ENCODE results near the gene SLA2. TPM values are rescaled to one million over a fixed set of nuclear protein-coding genes. Genes with fewer than 3 reads are reported as not detected.
"Not testable (repeated sequence)": the region's sequence is repeated elsewhere in the genome, so short reads cannot be mapped to it uniquely, and the experiment has no call there.

Gene SLA2
- total RNA-seq, 1 experiment from 2014 or later: 0.51 TPM

DNA sequence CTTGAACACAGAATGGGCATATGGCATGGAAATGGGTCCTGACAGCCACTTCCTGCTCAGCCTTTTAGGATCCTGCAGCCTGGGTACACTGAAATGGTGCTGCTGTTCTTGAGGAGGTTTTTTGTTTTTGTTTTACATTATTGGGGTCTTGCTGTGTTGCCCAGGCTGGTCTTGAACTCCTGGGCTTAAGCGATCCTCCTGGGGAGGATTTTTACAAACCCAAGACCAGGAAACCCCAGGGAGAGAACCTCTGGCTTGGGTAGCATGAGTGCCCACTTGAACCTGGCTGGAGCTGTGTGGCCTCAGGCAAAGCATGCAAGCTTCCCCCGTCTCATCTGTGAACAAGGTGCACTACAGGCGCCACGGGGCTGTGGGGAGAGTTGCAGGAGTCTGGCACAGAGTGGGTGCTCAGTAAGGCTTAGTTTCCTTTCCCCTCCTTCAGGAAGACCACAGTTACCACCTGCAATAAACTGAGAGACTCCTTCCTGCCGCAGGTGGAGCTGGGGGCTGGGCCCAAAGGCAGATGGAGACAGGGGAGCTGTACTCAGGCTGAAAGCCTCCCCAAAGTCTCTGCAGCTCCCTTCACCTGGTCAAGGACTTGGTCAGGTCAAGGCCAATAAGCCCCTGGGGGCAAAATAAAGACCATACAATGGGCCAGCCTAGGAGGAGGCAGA, 1.8 kb downstream of the SLA2 start:
- intact Hi-C loops (cut with micrococcal nuclease): no loop called here
- no peaks in the 10 kb centered on the region for H3K36me3 ChIP-seq (ENCODE audit: low read depth, low read length)
- H3F3A ChIP-seq (ENCODE audit: low read length, unreplicated experiment): no peaks in the 10 kb centered on the region
- H3K27me3 ChIP-seq (ENCODE audit: low read length): no peaks in the 10 kb centered on the region
- BruUV-seq (replicated peaks): no TSS peak
- H3K9me2 ChIP-seq (replicated peaks; ENCODE audit: low read length): no peaks in the 10 kb centered on the region
- H3K79me2 ChIP-seq (ENCODE audit: low read length): no peaks in the 10 kb centered on the region
- no peak for ATAC-seq
- no peak overlapping the region for H2AFZ ChIP-seq (ENCODE audit: low read length)
- no peaks in the 10 kb centered on the region for H4K20me1 ChIP-seq (ENCODE audit: low read length)
- H3K27ac ChIP-seq (ENCODE audit: low read length): no peak overlapping the region
- DNase-seq: no peak
- no peak overlapping the region for H3K4me3 ChIP-seq (ENCODE audit: low read length)
- H3K4me2 ChIP-seq (ENCODE audit: low read length): no peak overlapping the region
- no peak overlapping the region for H3K9ac ChIP-seq (ENCODE audit: low read length)
- no peak for TF ChIP-seq EZH2phosphoT487 (IDR thresholded peaks at IDR 0.05; ENCODE audit: borderline replicate concordance, low read length)
- TF ChIP-seq EZH2 (IDR thresholded peaks at IDR 0.05; ENCODE audit: low read length, unreplicated experiment): no peak
- TF ChIP-seq, protein P1, sequence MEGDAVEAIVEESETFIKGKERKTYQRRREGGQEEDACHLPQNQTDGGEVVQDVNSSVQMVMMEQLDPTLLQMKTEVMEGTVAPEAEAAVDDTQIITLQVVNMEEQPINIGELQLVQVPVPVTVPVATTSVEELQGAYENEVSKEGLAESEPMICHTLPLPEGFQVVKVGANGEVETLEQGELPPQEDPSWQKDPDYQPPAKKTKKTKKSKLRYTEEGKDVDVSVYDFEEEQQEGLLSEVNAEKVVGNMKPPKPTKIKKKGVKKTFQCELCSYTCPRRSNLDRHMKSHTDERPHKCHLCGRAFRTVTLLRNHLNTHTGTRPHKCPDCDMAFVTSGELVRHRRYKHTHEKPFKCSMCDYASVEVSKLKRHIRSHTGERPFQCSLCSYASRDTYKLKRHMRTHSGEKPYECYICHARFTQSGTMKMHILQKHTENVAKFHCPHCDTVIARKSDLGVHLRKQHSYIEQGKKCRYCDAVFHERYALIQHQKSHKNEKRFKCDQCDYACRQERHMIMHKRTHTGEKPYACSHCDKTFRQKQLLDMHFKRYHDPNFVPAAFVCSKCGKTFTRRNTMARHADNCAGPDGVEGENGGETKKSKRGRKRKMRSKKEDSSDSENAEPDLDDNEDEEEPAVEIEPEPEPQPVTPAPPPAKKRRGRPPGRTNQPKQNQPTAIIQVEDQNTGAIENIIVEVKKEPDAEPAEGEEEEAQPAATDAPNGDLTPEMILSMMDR (conservative IDR thresholded peaks at IDR 0.05; ENCODE audit: low read depth, low read length): no peak
- ChIA-PET POLR2A (ENCODE audit: unreplicated experiment) (no interaction called here), CTCF (no interaction called here)
- no peaks in the 10 kb centered on the region for H3K9me3 ChIP-seq (ENCODE audit: low read length)
- H3K4me1 ChIP-seq (ENCODE audit: insufficient read depth, low read length): peaks cover 12% of the 10 kb centered on the region

DNA sequence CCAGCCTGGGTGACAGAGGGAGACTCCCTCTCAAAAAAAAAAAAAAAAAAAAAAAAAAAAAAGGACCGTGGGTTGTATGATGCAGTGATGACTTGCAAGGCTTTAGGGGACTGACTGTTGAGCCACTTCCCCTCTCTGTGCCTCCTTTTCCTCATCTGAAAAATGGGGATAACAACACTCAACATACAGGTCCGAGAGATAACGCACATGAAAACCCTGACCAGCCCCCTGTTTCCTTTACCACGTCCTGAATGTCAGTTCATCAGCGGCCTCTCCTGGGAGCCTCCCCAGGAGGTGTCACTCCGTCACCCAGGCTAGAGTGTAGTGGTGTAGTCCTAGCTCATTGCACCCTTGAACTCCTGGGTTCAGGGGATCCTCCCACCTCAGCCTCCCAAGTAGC, 3.9 kb downstream of the SLA2 start:
- no peak overlapping the region for H2AFZ ChIP-seq (ENCODE audit: low read length)
- intact Hi-C loops (cut with micrococcal nuclease): no loop called here
- H3K4me3 ChIP-seq (ENCODE audit: low read length): no peak overlapping the region
- BruUV-seq (replicated peaks): no TSS peak
- TF ChIP-seq EZH2phosphoT487 (IDR thresholded peaks at IDR 0.05; ENCODE audit: borderline replicate concordance, low read length) (no peak), EZH2 (IDR thresholded peaks at IDR 0.05; ENCODE audit: low read length, unreplicated experiment) (no peak)
- TF ChIP-seq, protein P1 (conservative IDR thresholded peaks at IDR 0.05; ENCODE audit: low read depth, low read length): no peak
- no peak for ATAC-seq
- H3K9me2 ChIP-seq (replicated peaks; ENCODE audit: low read length): no peaks in the 10 kb centered on the region
- H3F3A ChIP-seq (ENCODE audit: low read length, unreplicated experiment): no peaks in the 10 kb centered on the region
- no peaks in the 10 kb centered on the region for H4K20me1 ChIP-seq (ENCODE audit: low read length)
- H3K36me3 ChIP-seq (ENCODE audit: low read depth, low read length): no peaks in the 10 kb centered on the region
- H3K9ac ChIP-seq (ENCODE audit: low read length): no peak overlapping the region
- DNase-seq: no peak
- peak overlapping the region; percentile 64 for H3K27ac ChIP-seq (ENCODE audit: low read length)
- POLR2A ChIA-PET (ENCODE audit: unreplicated experiment): no interaction called here
- H3K4me1 ChIP-seq (ENCODE audit: insufficient read depth, low read length): peaks cover 12% of the 10 kb centered on the region
- no peak overlapping the region for H3K4me2 ChIP-seq (ENCODE audit: low read length)
- no peaks in the 10 kb centered on the region for H3K9me3 ChIP-seq (ENCODE audit: low read length)
- CTCF ChIA-PET: interaction anchor here (0.6 kb wide), 1 partner anchor 91 kb away, joined by 11 read pairs; no protein-coding TSS in a partner anchor
- no peaks in the 10 kb centered on the region for H3K27me3 ChIP-seq (ENCODE audit: low read length)
- H3K79me2 ChIP-seq (ENCODE audit: low read length): no peaks in the 10 kb centered on the region

DNA sequence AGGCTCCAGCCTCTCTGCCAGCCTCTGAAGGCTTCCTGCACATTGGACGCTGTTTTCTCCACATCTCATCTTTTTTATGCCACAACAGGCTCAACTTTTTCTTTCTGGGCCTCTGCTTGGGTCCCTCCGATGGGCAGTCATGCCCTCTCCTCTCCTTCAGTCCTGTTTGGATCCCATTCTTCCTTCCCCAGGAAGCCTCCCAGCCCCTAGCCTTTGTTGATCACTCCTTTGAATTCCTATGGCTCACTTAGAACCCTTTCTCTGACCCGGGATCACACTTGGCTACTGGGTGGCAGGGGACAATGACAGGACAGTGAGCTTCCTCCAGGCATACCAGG, 4.5 kb downstream of the SLA2 start:
- Histone ChIP-seq H3K9me3 (ENCODE audit: low read length) (no peaks in the 10 kb centered on the region), H4K20me1 (ENCODE audit: low read length) (no peaks in the 10 kb centered on the region), H3K36me3 (ENCODE audit: low read depth, low read length) (no peaks in the 10 kb centered on the region), H3K9ac (ENCODE audit: low read length) (no peak overlapping the region), H3K4me3 (ENCODE audit: low read length) (no peak overlapping the region), H3K27me3 (ENCODE audit: low read length) (no peaks in the 10 kb centered on the region), H3K4me1 (ENCODE audit: insufficient read depth, low read length) (peaks cover 12% of the 10 kb centered on the region), H3K27ac (ENCODE audit: low read length) (no peak overlapping the region), H3K4me2 (ENCODE audit: low read length) (no peak overlapping the region), H3K9me2 (replicated peaks; ENCODE audit: low read length) (no peaks in the 10 kb centered on the region), H3K79me2 (ENCODE audit: low read length) (no peaks in the 10 kb centered on the region), H3F3A (ENCODE audit: low read length, unreplicated experiment) (no peaks in the 10 kb centered on the region), H2AFZ (ENCODE audit: low read length) (no peak overlapping the region)
- ChIA-PET POLR2A (ENCODE audit: unreplicated experiment) (no interaction called here), CTCF (no interaction called here)
- no peak for TF ChIP-seq EZH2 (IDR thresholded peaks at IDR 0.05; ENCODE audit: low read length, unreplicated experiment)
- no peak for TF ChIP-seq EZH2phosphoT487 (IDR thresholded peaks at IDR 0.05; ENCODE audit: borderline replicate concordance, low read length)
- TF ChIP-seq, protein P1 (conservative IDR thresholded peaks at IDR 0.05; ENCODE audit: low read depth, low read length): no peak
- DNase-seq (no peak), ATAC-seq (no peak)
- BruUV-seq (replicated peaks): no TSS peak
- intact Hi-C loops (cut with micrococcal nuclease): no loop called here

DNA sequence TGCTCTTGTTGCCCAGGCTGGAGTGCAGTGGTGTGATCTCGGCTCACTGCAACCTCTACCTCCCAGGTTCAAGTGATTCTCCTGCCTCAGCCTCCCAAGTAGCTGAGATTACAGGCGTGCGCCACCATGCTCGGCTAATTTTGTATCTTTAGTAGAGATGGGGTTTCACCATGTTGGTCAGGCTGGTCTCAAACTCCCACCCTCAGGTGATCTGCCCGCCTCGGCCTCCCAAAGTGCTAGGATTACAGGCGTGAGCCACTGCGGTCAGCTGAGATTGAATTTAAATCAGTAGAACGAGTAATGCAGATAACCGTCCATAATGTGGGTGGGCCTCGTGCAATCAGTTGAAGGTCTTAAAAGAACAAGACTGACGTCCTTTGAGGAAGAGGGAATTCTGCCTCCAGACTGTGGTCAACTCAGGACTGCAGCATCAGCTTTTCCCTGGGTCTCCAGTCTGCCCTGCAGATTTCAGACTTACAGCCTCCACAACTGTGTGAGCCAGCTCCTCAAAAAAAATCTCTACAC, 7.1 kb downstream of the SLA2 start:
- H3K9me2 ChIP-seq (replicated peaks; ENCODE audit: low read length); H2AFZ ChIP-seq (ENCODE audit: low read length); H4K20me1 ChIP-seq (ENCODE audit: low read length); H3K4me3 ChIP-seq (ENCODE audit: low read length); H3K4me2 ChIP-seq (ENCODE audit: low read length); POLR2A ChIA-PET (ENCODE audit: unreplicated experiment); CTCF ChIA-PET; H3K9me3 ChIP-seq (ENCODE audit: low read length); H3F3A ChIP-seq (ENCODE audit: low read length, unreplicated experiment); H3K79me2 ChIP-seq (ENCODE audit: low read length); DNase-seq; H3K9ac ChIP-seq (ENCODE audit: low read length); H3K27me3 ChIP-seq (ENCODE audit: low read length); intact Hi-C loops (cut with micrococcal nuclease); H3K36me3 ChIP-seq (ENCODE audit: low read depth, low read length); ATAC-seq; BruUV-seq (replicated peaks); H3K27ac ChIP-seq (ENCODE audit: low read length): not testable (repeated sequence)
- peaks cover 12% of the 10 kb centered on the region for H3K4me1 ChIP-seq (ENCODE audit: insufficient read depth, low read length)
